PC-3 (cell line): ENCODE results near the gene FUT6.
A peak's percentile ranks its signal among the peaks of the same experiment; 100 is the strongest.

Experiments
- CTCF ChIP-seq: fragments of 300-600 bp; sonication (generic); conservative IDR thresholded peaks from 2 replicates; pipeline ENCODE4 v1.5.1; 2017; ENCODE audit warnings: antibody characterized with exemption, low read depth, mild to moderate bottlenecking, low read length
- EZH2phosphoT487 ChIP-seq: fragments of 300-600 bp; sonication (generic); IDR thresholded peaks from 2 replicates; pipeline ENCODE4 v1.6.1; 2018; ENCODE audit warnings: mild to moderate bottlenecking, antibody characterized with exemption, low read length, borderline replicate concordance

DNA sequence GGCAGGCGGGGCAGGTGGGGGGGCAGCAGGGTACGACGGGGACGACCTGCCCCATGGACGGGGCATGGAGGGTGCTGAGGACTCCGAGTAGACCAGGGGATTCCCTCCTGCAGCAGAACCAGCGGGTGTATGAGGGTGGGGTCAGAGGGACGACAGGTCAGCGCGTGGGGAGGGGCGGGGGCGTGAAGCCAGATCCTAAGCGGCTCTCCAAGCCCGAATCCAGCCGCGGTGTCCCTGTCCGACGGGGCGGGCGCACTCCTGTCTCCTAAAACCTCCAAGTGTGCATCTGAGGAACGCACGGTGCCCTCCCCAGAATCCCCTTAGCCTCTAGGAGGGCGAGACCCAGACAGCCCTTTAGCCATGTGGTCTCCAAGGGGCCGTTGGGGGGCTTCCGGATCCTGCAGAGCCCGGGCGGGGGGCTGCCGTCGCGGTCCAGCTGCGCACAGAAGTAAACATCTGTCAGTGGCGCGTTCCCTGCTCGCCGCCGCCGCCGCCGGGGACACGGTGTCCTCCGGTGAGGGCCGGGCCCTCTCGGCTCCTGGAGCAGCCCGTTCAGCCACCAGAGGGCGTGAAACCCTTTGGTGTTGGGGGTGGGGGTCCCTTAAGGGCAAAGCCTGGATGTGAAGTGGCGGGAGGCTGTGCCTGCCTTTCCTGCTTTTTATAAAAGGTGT, 33.9 kb downstream of the FUT6 start:
- TF ChIP-seq CTCF = peak; percentile 96
- TF ChIP-seq EZH2phosphoT487 = no peak
